CD14-positive monocyte (primary cell): ENCODE results near the gene ZNF630. TPM values are rescaled to one million over a fixed set of nuclear protein-coding genes. Genes with fewer than 3 reads are reported as not detected.

Experiments
- DNase-seq, 3 donors: peaks; one replicate each; pipeline ENCODE4 v3.0.0-alpha.2; 2011 to 2022
- H2AFZ ChIP-seq: 2 replicates; pipeline ENCODE4 v1.6.0; 2012; ENCODE audit warnings: mild to moderate bottlenecking, low read depth, low read length, inconsistent platforms; ENCODE audit not compliant: insufficient read depth, poor library complexity, severe bottlenecking
- H3K27ac ChIP-seq, 2 donors: 1 replicate in 1 of 2; 2 replicates in 1 of 2; pipeline ENCODE4 v1.5.1; 2012 to 2013; ENCODE audit warnings: low read length in 2 of 2, control low read depth in 1 of 2, inconsistent platforms in 1 of 2, low read depth in 1 of 2, mild to moderate bottlenecking in 1 of 2
- H3K27me3 ChIP-seq, 2 donors: one replicate each; pipeline versions ENCODE4 v1.6.0 to v1.6.1; 2011 to 2013; ENCODE audit warnings: low read length in 2 of 2; ENCODE audit not compliant: control insufficient read depth in 2 of 2, insufficient read depth in 2 of 2
- H3K36me3 ChIP-seq, 2 donors: replicated peaks in 1 of 2; 1 replicate in 1 of 2; 2 replicates in 1 of 2; pipeline versions ENCODE4 v1.5.1 to v1.6.1; 2012 to 2013; ENCODE audit warnings: low read length in 2 of 2, control low read depth in 1 of 2, inconsistent platforms in 1 of 2, mild to moderate bottlenecking in 1 of 2; ENCODE audit not compliant: insufficient read depth in 2 of 2, control insufficient read depth in 1 of 2
- H3K4me1 ChIP-seq, 2 donors: 1 replicate in 1 of 2; 2 replicates in 1 of 2; pipeline versions ENCODE4 v1.5.1 to v1.6.1; 2012 to 2013; ENCODE audit warnings: low read length in 2 of 2, control low read depth in 1 of 2, inconsistent platforms in 1 of 2, mild to moderate bottlenecking in 1 of 2, moderate library complexity in 1 of 2; ENCODE audit not compliant: insufficient read depth in 2 of 2, control insufficient read depth in 1 of 2
- H3K4me2 ChIP-seq: replicated peaks from 2 replicates; pipeline ENCODE3; 2012; ENCODE audit warnings: low read length, moderate library complexity, mild to moderate bottlenecking; ENCODE audit not compliant: poor library complexity, severe bottlenecking; ENCODE audit errors: extremely low read depth
- H3K4me3 ChIP-seq, 3 experiments: fragments of 200-600 bp in 1 of 3; sonication (generic) in 1 of 3; replicated peaks in 1 of 3; 1 replicate in 2 of 3; 2 replicates in 1 of 3; pipeline ENCODE4 v1.5.1; 2011 to 2013; ENCODE audit warnings: low read length in 3 of 3, mild to moderate bottlenecking in 3 of 3, control low read depth in 2 of 3, low read depth in 2 of 3, inconsistent platforms in 1 of 3, moderate library complexity in 1 of 3
- H3K79me2 ChIP-seq: 2 replicates; pipeline ENCODE4 v1.6.0; 2012; ENCODE audit warnings: mild to moderate bottlenecking, control low read depth, inconsistent platforms, low read length, moderate library complexity; ENCODE audit not compliant: insufficient read depth
- H3K9ac ChIP-seq: 2 replicates; pipeline ENCODE4 v1.6.0; 2017; ENCODE audit warnings: low read length, mild to moderate bottlenecking; ENCODE audit not compliant: insufficient read depth, poor library complexity, severe bottlenecking
- H3K9me3 ChIP-seq, 2 donors: replicated peaks in 1 of 2; 1 replicate in 1 of 2; 2 replicates in 1 of 2; pipeline versions ENCODE4 v1.5.1 to v1.6.1; 2012 to 2013; ENCODE audit warnings: low read length in 2 of 2, control low read depth in 1 of 2; ENCODE audit not compliant: control insufficient read depth in 1 of 2, insufficient read depth in 1 of 2
- H4K20me1 ChIP-seq: 2 replicates; pipeline ENCODE4 v1.6.0; 2012; ENCODE audit warnings: mild to moderate bottlenecking, low read length, control low read depth, moderate library complexity; ENCODE audit not compliant: insufficient read depth
- H3K27ac Mint-ChIP-seq, 7 donors: one replicate each; pipeline ENCODE4 v1.8.0; 2020; ENCODE audit warnings: mild to moderate bottlenecking in 7 of 7, mixed read lengths in 7 of 7, moderate library complexity in 6 of 7, inconsistent platforms in 2 of 7
- H3K27me3 Mint-ChIP-seq, 3 donors: one replicate each; pipeline ENCODE4 v1.8.0; 2021 to 2022; ENCODE audit warnings: low read depth in 3 of 3, mild to moderate bottlenecking in 3 of 3, mixed read lengths in 3 of 3, moderate library complexity in 3 of 3, inconsistent platforms in 1 of 3
- H3K36me3 Mint-ChIP-seq, 2 donors: one replicate each; pipeline ENCODE4 v1.8.0; 2020; ENCODE audit warnings: mixed read lengths in 2 of 2, inconsistent platforms in 1 of 2, mild to moderate bottlenecking in 1 of 2
- H3K4me1 Mint-ChIP-seq: one replicate; pipeline ENCODE4 v1.8.0; 2020; ENCODE audit warnings: mild to moderate bottlenecking, mixed read lengths
- H3K4me3 Mint-ChIP-seq, 2 donors: one replicate each; pipeline ENCODE4 v1.8.0; 2020; ENCODE audit warnings: mild to moderate bottlenecking in 2 of 2, mixed read lengths in 2 of 2, moderate library complexity in 1 of 2
- H3K9me3 Mint-ChIP-seq, 7 donors: one replicate each; pipeline ENCODE4 v1.8.0; 2020 to 2022; ENCODE audit warnings: mixed read lengths in 7 of 7, mild to moderate bottlenecking in 6 of 7, moderate library complexity in 6 of 7, inconsistent platforms in 2 of 7
- WGBS: methylation state at CpG from one replicate; pipeline ENCODE4 v1.1.5; 2013; ENCODE audit warnings: missing lambda C conversion rate; ENCODE audit not compliant: insufficient coverage; 5-methylcytosine and 5-hydroxymethylcytosine counted together
- intact Hi-C, 2 donors: fragments of 100-400 bp; cut with micrococcal nuclease; formaldehyde crosslinking; loops; one replicate each; pipeline versions ENCODE4 v1.15.0 to v1.15.1; 2023
- polyA plus RNA-seq, 3 donors: library from polyadenylated mRNA; depleted of rRNA in 1 of 3; unstranded in 2 of 3; stranded (reverse) in 1 of 3; fragments of 300-500 nt in 2 of 3; fragments of >200 nt in 1 of 3; fragmentation: Illumina TruSeq in 2 of 3; gene quantifications; 1 replicate in 2 of 3; 2 replicates in 1 of 3; pipeline ENCODE4 v1.2.3, GENCODE V29; 2012 to 2021
- TF ChIP-seq, protein P1 (sequence below): fragments of 200-600 bp; IDR thresholded peaks from one replicate; pipeline ENCODE4 v1.8.0; 2022; ENCODE audit warnings: antibody characterized with exemption, mild to moderate bottlenecking

The ZNF630 gene
- polyA plus RNA-seq, 3 donors: 0.56 to 1.7 (median 0.87) TPM

- peaks cover 0 to 3% (median 0%) of the 10 kb centered on the region in 3 donors for H3K27me3 Mint-ChIP-seq
- Histone ChIP-seq H3K9ac (no peak overlapping the region), H3K36me3 (peaks cover 16 to 42% of the 10 kb centered on the region in 2 donors), H3K4me2 (no peak overlapping the region), H2AFZ (no peak overlapping the region), H3K27ac (no peak overlapping the region), H3K4me1 (no peaks in the 10 kb centered on the region), H3K9me3 (peaks cover 10 to 62% of the 10 kb centered on the region in 2 donors), H3K27me3 (no peaks in the 10 kb centered on the region), H3K4me3 (no peak overlapping the region), H3K79me2 (no peaks in the 10 kb centered on the region), H4K20me1 (no peaks in the 10 kb centered on the region)
- DNase-seq: no peak
- no peaks in the 10 kb centered on the region for H3K4me1 Mint-ChIP-seq
- H3K4me3 Mint-ChIP-seq: no peak overlapping the region
- peaks cover 23 to 37% of the 10 kb centered on the region in 2 donors for H3K36me3 Mint-ChIP-seq
- peaks cover 12 to 69% (median 39%) of the 10 kb centered on the region in 7 donors for H3K9me3 Mint-ChIP-seq
- TF ChIP-seq, protein P1, sequence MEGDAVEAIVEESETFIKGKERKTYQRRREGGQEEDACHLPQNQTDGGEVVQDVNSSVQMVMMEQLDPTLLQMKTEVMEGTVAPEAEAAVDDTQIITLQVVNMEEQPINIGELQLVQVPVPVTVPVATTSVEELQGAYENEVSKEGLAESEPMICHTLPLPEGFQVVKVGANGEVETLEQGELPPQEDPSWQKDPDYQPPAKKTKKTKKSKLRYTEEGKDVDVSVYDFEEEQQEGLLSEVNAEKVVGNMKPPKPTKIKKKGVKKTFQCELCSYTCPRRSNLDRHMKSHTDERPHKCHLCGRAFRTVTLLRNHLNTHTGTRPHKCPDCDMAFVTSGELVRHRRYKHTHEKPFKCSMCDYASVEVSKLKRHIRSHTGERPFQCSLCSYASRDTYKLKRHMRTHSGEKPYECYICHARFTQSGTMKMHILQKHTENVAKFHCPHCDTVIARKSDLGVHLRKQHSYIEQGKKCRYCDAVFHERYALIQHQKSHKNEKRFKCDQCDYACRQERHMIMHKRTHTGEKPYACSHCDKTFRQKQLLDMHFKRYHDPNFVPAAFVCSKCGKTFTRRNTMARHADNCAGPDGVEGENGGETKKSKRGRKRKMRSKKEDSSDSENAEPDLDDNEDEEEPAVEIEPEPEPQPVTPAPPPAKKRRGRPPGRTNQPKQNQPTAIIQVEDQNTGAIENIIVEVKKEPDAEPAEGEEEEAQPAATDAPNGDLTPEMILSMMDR: no peak
- H3K27ac Mint-ChIP-seq: no peak overlapping the region
- WGBS: no CpG with 5 or more reads among the region's 1 CpG
- intact Hi-C loops: no loop called here
Measured at GRCh38 chrX:48059296-48059639, 12.2 kb downstream of the ZNF630 start.

GRCh38 chrX:48058621-48059295 lies 12.7 kb downstream of the ZNF630 start:
- Mint-ChIP-seq H3K27me3 (peaks cover 0 to 3% (median 0%) of the 10 kb centered on the region in 3 donors), H3K9me3 (peaks cover 12 to 69% (median 38%) of the 10 kb centered on the region in 7 donors), H3K27ac (no peak overlapping the region), H3K4me1 (no peaks in the 10 kb centered on the region), H3K36me3 (peaks cover 23 to 37% of the 10 kb centered on the region in 2 donors), H3K4me3 (no peak overlapping the region)
- no peaks in the 10 kb centered on the region for H3K79me2 ChIP-seq
- no peak for DNase-seq
- no peaks in the 10 kb centered on the region for H3K27me3 ChIP-seq
- peaks cover 10 to 62% of the 10 kb centered on the region in 2 donors for H3K9me3 ChIP-seq
- H4K20me1 ChIP-seq: no peaks in the 10 kb centered on the region
- peaks cover 16 to 42% of the 10 kb centered on the region in 2 donors for H3K36me3 ChIP-seq
- H3K4me3 ChIP-seq: no peak overlapping the region
- H3K27ac ChIP-seq: no peak overlapping the region
- TF ChIP-seq, protein P1: no peak
- H3K4me1 ChIP-seq: no peaks in the 10 kb centered on the region
- H3K4me2 ChIP-seq: no peak overlapping the region
- intact Hi-C loops: no loop called here
- no peak overlapping the region for H3K9ac ChIP-seq
- no CpG with 5 or more reads among the region's 2 CpGs for WGBS
- no peak overlapping the region for H2AFZ ChIP-seq
